ENCODE measurements around the gene FSTL4.

FSTL4 gene

DNA sequence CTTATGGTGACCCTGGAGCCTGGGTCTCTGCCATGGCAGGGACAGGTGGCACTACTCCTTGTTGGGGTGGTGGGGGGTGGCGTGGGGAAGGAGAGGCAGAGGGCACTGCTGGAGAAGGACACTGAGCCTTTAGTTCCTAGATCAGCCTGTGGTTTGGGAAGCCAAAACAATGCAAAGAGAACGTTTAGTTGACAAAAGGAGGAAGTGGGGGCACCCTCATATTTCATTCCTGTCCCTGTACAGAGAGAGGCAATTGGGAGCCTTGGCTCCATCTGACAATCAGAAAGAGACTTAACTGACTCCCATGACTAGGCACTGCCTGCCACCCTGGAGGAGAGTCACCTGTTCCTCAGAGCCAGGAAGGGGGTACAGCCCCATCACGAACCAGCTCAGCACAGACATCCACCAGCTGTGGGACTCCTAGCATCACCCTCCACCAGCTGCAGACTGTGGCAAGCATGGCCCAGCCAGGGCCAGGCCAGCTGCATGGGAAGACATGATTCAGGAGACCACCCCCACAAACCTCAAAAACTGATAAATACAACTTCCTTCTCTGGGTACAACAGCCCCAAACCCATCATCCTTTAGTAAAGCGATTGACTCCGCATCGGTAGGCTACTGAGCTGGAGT is 303.1 kb downstream of the FSTL4 start:
- in situ Hi-C loops (cut with HindIII; ENCODE audit: low sequenced_read_pairs), result no loop called here

DNA sequence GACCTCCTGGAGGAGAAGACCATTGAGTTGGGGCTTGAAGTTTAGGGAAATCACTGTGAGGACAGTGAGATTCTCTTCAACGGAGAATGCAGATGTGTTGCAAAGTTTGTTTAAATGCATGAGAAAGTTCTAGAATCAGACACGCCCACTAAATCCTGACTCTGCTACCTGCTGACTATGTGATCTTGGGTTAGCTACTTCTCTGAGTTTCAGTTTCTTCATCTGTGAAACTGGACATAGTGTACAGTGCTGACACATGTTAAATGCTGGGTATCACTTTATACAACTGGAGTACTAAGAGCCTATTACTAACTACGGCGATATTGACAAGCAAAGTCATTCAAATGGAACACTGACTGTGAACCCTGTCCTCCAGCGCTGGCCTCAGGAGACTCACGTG is 305.1 kb downstream of the FSTL4 start:
- in situ Hi-C loops (cut with HindIII; ENCODE audit: low sequenced_read_pairs), result no loop called here

DNA sequence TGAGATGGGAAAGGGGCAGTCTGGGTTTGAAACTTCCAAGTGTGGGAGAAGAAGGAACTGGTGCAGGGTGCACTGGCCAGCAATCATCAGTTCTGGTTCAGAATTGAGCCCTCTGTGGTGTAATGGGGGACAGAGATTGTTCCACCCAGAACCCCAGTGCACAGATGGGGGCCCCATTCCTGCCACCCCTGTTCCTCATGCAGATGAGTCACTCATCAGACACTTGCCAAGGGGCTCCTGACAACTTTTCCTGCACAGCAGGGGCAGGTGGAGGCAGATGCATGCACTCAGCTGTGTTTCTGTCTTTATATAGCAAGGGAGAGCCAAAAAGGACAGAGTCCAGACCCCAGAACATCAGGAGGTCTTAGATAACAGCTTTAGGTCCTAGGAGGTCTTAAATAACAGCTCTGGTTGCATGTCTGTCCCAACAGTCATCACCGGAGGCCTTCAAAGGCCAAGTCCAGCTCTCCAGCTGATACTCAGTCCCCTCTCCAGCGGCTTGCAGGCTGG is 307.6 kb downstream of the FSTL4 start:
- in situ Hi-C loops (cut with HindIII; ENCODE audit: low sequenced_read_pairs), result no loop called here

DNA sequence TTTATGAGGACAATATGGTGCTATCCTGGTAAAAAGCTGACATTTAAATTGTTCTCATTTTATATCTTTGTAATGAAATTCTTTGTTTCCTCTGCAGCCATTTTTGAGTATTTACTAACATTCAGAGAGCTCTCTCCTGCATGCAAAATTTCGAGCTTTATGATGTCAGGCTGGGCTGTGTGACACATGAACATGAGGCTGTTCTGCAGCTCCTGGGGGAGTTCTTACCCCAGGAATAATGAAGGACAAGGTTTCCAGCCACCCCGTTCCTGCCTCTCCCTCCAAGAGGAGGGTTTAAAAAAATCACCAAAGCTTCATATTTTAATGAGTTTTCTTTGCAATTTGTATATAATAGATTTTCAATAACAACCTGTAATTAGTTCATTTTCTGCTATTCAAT is 308.2 kb downstream of the FSTL4 start:
- in situ Hi-C loops (cut with HindIII; ENCODE audit: low sequenced_read_pairs), result no loop called here

DNA sequence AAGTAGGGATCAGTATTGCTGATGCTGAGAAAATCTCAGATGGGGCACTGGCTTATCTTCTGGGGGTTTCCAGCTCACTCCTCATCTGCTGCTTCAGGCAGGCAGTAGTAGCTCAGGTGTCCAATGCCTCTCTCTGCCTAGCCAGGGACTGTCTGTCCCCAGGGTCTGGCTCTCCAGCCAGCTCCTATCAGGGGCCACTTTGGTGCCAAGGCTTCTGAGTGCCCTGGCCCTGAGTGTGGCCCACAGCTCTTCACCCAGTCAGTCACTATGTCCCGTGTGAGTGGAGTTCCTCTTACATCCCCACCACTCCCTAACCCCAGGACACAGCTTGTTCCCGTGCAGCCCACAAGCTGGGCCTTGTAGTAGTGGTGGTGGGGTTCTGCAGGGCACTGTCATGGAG is 309.0 kb downstream of the FSTL4 start:
- in situ Hi-C loops (cut with HindIII; ENCODE audit: low sequenced_read_pairs), result no loop called here

DNA sequence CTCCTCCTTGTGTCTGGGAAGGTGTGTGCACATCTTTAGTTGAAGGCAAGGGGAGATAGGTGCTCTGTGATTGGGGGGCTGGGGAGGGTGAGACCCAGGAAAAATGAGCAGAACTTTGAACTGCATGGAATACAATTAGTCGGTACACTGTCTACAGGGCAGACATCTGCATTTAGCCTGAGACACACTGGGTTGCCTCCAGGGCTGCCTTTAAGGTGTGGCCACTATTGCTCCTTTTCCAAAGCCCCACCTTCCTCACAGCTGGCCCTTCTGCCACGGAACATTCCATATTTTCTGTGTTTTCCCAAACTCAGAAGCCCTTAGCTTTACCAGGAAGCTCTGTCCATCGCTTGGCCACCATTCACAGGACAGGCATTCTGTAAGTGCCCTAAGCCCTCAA is 312.6 kb downstream of the FSTL4 start:
- in situ Hi-C loops (cut with HindIII; ENCODE audit: low sequenced_read_pairs), result no loop called here

DNA sequence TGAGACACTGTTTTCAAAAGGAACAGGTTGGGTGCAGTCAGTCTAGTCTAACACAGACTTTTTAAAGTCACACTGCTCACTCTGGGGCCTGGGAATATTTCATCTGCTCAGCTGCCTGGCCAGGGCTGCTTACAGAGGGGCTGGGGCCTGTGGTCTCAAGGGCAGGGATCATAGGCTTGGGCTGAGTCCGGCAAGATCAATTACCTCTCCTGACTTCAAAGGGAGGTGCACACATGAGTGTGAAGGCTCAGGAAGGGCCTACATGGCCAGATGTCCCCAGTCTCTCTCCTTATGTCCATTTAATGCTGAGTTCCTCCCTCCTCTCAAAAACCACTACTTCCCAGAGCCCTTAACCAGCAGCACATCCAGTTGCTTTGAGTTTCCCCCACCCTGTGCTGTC is 313.3 kb downstream of the FSTL4 start:
- in situ Hi-C loops (cut with HindIII; ENCODE audit: low sequenced_read_pairs), result no loop called here

DNA sequence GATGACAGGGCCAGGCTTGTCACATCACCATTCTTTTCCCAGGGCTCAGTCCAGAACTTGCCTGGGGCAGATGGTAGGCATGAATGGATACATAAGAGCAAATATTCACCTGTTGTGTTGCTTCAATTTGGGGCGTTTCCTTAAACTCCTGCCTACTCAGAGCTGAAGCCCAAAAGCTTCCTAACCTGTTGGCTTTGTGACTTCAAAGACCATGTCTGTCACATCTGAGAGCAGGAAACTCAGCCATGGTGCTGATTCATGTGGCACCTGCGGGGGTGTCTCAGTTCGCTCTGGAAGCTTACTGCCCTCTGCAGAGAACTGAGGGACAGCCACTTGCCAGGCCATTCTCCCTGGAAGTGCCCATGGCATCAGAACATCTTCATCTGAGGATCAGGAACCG is 313.9 kb downstream of the FSTL4 start:
- in situ Hi-C loops (cut with HindIII; ENCODE audit: low sequenced_read_pairs), result no loop called here

DNA sequence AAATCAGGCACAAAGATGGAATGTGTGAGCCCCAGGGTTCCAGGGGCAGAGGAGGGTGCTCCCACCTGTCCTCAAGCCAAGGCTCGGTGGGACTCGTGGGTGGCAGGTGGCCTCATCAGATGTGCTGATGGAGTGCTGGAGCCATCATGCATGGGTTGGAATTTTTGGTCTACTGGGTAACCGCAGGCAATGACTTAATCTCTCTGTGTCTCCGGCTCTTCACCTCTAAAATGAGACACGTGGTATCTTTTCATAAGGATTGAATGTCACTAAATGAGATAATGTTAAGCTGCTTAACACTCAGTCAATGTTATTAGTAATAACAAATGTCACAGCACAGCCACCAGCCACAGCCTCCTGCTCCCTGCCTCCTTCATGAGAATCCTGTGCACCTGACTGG is 315.0 kb downstream of the FSTL4 start:
- in situ Hi-C loops (cut with HindIII; ENCODE audit: low sequenced_read_pairs), result no loop called here

DNA sequence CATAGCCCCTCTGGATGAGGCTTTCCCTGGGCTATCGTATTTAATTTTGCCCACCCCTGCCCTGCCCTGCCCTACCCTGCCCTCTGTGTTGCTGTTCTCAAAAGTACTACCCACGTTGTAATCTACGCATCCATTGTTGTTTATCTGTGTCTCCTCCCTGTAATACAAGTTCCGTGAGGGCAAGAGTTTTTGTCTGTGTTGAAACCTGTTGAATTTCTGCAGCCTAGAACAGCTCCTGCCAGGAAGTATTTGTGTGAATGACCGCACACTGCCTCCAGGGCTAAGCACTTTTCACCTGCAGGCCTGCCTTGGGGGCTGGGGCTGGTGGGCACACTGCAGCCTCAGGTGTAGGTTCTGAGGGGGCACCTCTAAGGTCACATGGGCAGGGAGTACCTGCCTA is 315.7 kb downstream of the FSTL4 start:
- in situ Hi-C loops (cut with HindIII; ENCODE audit: low sequenced_read_pairs), result no loop called here

DNA sequence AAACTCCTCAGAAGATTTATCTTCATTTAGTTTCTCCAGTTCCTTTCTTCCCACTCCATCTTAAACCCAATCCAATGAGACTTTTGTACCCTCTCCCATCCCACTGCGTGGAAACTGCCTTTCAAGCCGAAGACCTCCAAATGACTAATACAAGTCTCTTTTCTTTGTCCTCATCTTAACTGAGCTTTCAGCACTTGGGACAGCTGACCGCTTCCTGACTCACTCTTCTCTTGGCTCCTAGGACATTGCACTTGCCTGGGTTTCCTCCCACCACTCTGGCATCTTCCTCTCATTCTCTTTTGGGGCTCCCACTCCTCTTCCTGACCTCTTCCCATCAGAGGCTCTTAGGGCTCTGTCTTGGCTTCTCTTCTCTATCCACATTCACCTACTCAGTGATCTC is 316.8 kb downstream of the FSTL4 start:
- in situ Hi-C loops (cut with HindIII; ENCODE audit: low sequenced_read_pairs), result no loop called here

DNA sequence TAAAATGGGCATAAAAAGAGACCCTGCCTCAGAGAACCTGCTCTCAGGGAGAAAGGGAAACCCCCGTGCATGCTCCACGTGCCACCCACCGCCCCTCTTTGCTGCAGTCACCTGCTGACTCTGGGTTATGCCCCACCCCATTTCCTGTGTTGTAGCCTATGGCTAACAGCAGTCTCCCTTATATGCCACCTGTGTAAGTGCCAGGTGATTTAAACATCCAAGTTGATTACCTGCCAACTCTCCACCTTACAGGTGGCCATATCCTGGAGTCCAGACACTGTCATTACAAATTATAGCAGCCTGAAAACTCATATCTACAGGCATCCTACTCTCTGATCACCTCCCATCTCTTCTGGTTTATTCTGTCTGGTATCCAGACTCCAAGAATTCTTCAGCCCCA is 318.0 kb downstream of the FSTL4 start:
- in situ Hi-C loops (cut with HindIII; ENCODE audit: low sequenced_read_pairs), result no loop called here

DNA sequence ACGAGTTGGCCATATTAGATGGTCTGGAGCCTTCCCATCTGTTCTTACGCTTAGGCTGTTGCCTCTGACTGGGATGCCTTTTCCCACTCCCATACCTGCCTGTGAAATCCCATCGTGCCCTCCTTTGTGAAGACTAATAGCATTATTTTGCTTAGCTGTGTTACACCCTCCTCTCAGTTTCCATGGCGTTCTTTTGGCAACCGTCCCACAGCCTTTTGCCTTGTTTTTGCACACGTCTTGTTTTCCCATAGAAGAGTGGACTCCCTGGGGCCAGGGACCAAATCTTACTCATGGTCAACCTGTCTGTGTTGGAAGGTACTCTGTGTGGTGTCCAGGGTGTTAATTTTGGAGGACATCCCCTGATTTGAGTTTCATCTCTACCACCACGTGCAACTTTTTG is 318.4 kb downstream of the FSTL4 start:
- in situ Hi-C loops (cut with HindIII; ENCODE audit: low sequenced_read_pairs), result no loop called here

DNA sequence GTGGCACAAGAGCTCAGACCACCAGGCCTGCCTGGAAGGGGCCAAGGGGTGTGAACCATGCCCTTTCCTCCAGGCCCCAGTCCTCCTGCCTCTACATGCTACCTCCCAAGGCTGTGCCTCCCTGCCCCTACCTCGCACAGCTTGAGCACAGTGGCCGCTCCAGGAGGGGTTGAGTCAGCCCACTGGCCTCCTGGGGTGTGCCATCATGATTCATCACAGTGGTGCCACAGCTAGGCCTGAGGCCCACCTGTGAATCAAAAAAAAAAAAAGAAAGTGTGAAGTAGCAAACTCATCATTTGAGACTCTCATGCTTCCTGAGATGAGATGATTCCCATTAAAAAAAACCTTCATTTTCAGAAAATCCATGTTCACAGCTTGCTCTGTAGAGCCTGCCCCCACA is 320.0 kb downstream of the FSTL4 start:
- in situ Hi-C loops (cut with HindIII; ENCODE audit: low sequenced_read_pairs), result no loop called here

DNA sequence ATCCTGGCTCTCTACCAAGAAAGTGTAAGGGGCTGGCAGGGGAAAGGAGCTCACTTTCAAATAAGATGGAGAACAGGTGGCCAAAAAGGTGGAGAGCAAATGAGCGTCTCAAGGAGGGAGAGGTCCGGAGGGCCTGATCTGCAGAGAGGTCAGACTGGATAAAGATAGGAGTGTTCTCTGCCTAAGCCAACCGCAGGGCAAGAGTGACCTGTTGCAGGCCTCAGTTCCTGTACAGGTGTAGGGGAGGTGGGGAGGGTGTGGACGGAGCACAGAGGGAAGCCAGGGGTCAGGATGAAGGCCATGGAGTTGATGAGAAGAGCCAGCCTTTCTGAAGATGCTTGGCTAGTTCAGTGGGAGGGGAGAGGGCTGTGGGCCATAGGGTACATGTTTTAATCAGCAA is 320.8 kb downstream of the FSTL4 start:
- in situ Hi-C loops (cut with HindIII; ENCODE audit: low sequenced_read_pairs), result no loop called here

DNA sequence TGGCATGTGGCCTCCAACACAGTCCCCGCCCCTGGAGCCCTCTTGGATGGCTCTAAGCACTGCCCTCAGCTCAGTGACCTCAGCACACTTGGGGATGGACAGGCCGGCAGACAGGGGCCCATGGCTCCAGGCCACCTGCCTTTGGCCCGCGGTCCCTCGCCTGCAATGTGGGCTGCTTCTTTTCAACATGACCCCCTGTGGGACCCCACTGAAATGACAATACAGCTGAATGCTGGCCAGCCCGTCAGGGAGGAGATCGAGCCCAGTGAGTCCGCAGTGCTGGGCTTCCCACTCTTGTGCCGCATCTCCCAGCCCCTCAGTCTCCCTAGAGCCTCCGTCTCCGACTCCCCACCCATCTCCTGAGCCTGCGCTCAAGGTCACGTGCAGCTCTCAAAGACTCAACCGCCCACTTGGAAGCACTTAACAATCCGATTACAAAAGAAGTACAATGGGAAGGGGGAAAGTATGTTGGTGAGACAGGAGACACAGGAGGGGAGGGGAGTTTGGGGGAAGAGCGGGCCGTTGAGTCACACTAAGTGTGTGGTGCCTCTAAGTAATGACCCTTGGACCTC is 321.6 kb downstream of the FSTL4 start:
- in situ Hi-C loops (cut with HindIII; ENCODE audit: low sequenced_read_pairs), result no loop called here

DNA sequence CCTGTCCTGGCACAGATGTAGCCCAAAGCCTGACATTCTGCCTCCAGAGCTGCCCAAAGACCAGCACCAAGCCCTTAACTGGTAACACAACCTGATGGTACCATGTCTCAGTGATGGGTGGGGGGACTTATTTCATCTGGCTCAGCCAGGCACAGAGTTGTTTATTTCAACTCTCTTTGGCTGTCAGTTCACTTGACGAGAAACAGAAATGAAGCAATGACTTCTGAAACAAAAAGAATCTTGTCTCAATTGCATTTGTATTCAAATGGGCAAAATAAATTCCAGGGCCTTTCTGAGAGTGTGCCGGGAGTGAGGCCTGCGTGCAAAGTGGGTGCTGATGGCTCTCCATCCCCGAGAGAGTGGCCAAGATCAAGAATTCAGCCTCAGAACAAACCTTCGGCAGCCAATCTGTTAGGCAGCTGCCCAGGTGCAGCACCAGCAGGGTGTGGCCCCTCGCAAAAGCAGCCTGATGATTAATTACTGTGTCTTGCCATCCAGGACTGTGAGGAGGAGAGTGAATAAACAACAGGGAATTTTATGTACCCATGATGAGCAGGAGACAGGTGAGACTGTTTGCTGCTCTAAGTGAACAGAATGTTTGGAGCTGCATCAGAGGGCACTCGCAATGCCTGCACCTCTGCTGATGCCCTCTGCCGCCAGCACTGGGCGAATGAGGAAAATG is 322.5 kb downstream of the FSTL4 start:
- in situ Hi-C loops (cut with HindIII; ENCODE audit: low sequenced_read_pairs), result no loop called here

DNA sequence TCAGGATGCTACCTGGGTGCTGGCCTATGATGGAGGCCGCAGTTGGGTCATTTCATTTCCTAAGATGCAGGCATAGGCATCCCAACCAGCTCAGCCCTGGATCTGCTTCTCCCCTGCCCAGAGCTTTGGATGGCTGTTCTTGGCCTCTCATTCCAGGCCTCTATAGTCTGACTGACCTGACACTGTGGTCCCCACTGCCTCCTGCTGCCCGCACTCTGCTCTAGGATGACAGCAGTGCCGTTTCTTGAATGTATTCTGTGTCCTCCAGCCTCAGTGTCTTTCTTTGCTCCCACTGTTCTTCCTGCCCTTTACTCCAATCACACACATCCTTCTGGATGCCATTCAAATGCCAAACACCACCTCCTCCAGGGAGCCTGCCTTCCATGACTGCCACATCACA is 324.8 kb downstream of the FSTL4 start:
- in situ Hi-C loops (cut with HindIII; ENCODE audit: low sequenced_read_pairs), result no loop called here

DNA sequence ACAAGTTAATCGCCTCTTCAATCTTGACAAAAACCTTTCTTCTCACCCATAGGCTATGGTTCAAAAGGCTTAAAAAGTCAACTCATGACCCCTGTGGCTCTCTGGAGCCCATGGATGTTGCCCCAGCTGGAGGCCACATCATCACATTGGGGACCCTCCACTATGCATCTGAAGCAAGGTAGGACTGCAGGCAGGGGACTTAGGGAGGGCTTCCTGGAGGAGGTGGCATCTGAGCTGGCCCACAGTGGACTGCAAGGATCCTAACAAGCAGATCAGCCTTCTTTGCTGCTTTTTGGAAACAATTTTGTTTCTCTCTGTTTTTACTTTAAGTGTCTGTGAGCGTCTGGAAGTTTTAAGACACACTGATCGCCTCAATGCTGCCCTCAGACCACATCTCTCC is 325.9 kb downstream of the FSTL4 start:
- in situ Hi-C loops (cut with HindIII; ENCODE audit: low sequenced_read_pairs), result no loop called here

DNA sequence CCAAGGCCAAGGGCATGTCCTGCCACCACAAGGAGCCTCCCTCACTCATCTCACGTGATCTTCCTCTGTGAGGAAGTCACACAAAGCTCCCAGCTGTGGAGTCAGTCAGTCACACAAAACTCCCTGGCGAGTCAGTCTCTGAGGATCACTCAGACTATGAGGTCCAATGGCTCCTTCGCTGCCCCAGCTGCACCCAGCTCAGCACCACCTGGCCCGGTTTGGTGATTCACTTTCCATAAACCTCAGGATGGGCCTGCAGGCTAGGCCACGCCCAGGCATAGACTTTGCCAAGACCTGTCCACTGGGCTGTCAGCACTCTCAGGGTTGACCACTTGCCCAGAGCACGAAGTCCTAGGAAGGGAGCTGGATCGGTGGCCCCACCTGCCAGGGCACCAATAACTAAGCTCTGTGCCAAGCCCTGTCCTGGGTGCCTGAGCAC is 326.7 kb downstream of the FSTL4 start:
- in situ Hi-C loops (cut with HindIII; ENCODE audit: low sequenced_read_pairs), result no loop called here

DNA sequence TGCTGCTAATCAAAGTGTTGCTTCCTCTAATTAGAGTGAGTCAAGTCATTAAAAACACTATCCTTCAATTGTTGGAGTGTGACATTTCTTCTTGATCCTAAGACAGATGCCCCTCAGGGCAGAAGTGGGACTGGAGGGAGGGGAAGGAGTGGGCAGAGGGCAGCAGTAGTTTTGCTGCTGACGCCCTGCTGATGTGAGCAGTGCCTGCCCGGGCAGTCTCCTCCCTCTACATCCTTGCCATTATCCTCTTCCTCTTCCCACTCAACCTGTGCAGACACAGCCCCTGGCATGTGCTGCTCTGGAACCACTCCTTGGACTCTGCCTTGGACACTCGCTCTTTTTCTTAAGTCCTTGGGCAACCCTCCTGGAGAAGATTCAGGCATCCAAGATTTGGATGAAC is 328.0 kb downstream of the FSTL4 start:
- in situ Hi-C loops (cut with HindIII; ENCODE audit: low sequenced_read_pairs), result no loop called here

DNA sequence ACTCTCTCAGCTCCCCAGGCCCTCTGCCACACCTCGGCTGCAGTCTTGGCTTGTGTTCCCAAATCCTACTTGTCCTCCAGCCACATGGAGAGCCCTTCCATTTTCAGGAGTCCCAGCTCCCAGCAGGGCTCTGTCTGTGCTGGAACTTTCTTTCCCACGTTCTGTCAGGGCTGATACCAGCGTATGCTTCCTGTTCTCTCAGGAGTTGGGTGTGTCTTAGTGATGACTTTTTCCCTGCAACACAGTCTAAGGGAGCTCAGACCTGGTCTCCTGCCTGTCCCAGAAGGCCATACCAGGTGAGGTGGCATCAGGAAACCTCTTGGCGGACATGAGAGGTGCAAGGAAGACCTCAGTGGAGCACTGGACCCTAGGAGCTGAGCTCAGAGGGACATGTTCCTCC is 334.0 kb downstream of the FSTL4 start:
- in situ Hi-C loops (cut with HindIII; ENCODE audit: low sequenced_read_pairs), result no loop called here

Measured in endothelial cell of hepatic sinusoid (primary cell).